ENCODE results near the gene STAP2. TPM values are rescaled to one million over a fixed set of nuclear protein-coding genes. Genes with fewer than 3 reads are reported as not detected.
A peak's percentile ranks its signal among the peaks of the same experiment; 100 is the strongest.

STAP2 gene
- polyA plus RNA-seq, 1 donor, result 23.3 TPM

- peak; percentile 94 for DNase-seq
Observed at GRCh38 chr19:4328243-4328990, 10.2 kb downstream of the STAP2 start.

- no peak for DNase-seq
Observed at GRCh38 chr19:4327877-4328242, 10.8 kb downstream of the STAP2 start.

- DNase-seq, result no peak
Observed at GRCh38 chr19:4327252-4327876, 11.3 kb downstream of the STAP2 start.

GRCh38 chr19:4326837-4327251, 11.8 kb downstream of the STAP2 start:
- no peak for DNase-seq

- DNase-seq, result no peak
Observed at GRCh38 chr19:4326215-4326836, 12.3 kb downstream of the STAP2 start.

- DNase-seq, result no peak
Observed at GRCh38 chr19:4324228-4324627, 14.4 kb downstream of the STAP2 start.

- DNase-seq, result no peak
Observed at GRCh38 chr19:4323692-4324091, 14.9 kb downstream of the STAP2 start.

- DNase-seq, result no peak
Observed at GRCh38 chr19:4322942-4323665, 15.5 kb downstream of the STAP2 start.

- DNase-seq, result no peak
Observed at GRCh38 chr19:4320419-4320818, 18.2 kb downstream of the STAP2 start.

GRCh38 chr19:4319067-4319718, 19.4 kb downstream of the STAP2 start:
- DNase-seq, result no peak

- DNase-seq, result no peak
Observed at GRCh38 chr19:4318460-4318859, 20.2 kb downstream of the STAP2 start.

- DNase-seq, result no peak
Observed at GRCh38 chr19:4316956-4317355, 21.7 kb downstream of the STAP2 start.

- no peak for DNase-seq
Observed at GRCh38 chr19:4313847-4314490, 24.7 kb downstream of the STAP2 start.

GRCh38 chr19:4310247-4311121, 28.1 kb downstream of the STAP2 start:
- DNase-seq, result no peak

GRCh38 chr19:4305659-4306058, 33.0 kb downstream of the STAP2 start:
- DNase-seq, result no peak

- no peak for DNase-seq
Observed at GRCh38 chr19:4305257-4305612, 33.4 kb downstream of the STAP2 start.

- DNase-seq, result no peak
Observed at GRCh38 chr19:4304538-4305256, 33.9 kb downstream of the STAP2 start, which contains the start of gene FSD1. Gene FSD1 (plus strand): TSS chr19:4304598. CDS start chr19:4304747, 149 bp downstream.

GRCh38 chr19:4303819-4304537, 34.6 kb downstream of the STAP2 start:
- DNase-seq, result no peak

- DNase-seq, result no peak
Observed at GRCh38 chr19:4302243-4302640, 36.4 kb downstream of the STAP2 start, which contains the start of gene TMIGD2. Gene TMIGD2 (minus strand): TSS chr19:4302389. CDS start chr19:4302385, 4 bp downstream.

All from left kidney (tissue), 2 donors.